Tibial artery (tissue), 4 donors: Measurements from ENCODE around the gene PAX2.

Experiments
- DNase-seq, 2 donors: peaks; one replicate each; pipeline ENCODE4 v3.0.0-alpha.2; 2019
- H3K27ac ChIP-seq, 2 donors: fragments of 200-600 bp; sonication (generic) in 1 of 2; 1 replicate in 1 of 2; 2 replicates in 1 of 2; pipeline ENCODE4 v1.5.1; 2018 to 2019; ENCODE audit warnings: mild to moderate bottlenecking in 1 of 2
- H3K27me3 ChIP-seq, 2 donors: fragments of 200-600 bp; sonication (generic) in 1 of 2; one replicate each; pipeline versions ENCODE4 v1.5.1 to v1.6.0; 2016 to 2019
- H3K36me3 ChIP-seq, 3 donors: fragments of 200-600 bp; sonication (generic) in 2 of 3; one replicate each; pipeline ENCODE4 v1.5.1; 2016 to 2019; ENCODE audit warnings: mild to moderate bottlenecking in 2 of 3
- H3K4me1 ChIP-seq, 4 donors: fragments of 200-600 bp; sonication (generic) in 2 of 4; 1 replicate in 3 of 4; 2 replicates in 1 of 4; pipeline ENCODE4 v1.5.1; 2016 to 2019
- H3K4me3 ChIP-seq, 2 donors: fragments of 200-600 bp; sonication (generic) in 1 of 2; 1 replicate in 1 of 2; 2 replicates in 1 of 2; pipeline ENCODE4 v1.5.1; 2018 to 2019; ENCODE audit warnings: mild to moderate bottlenecking in 2 of 2
- H3K9me3 ChIP-seq, 3 donors: fragments of 200-600 bp; sonication (generic) in 1 of 3; one replicate each; pipeline ENCODE4 v1.5.1; 2016 to 2019
- intact Hi-C: fragments of 100-400 bp; cut with DNase I; formaldehyde crosslinking; loops from one replicate; pipeline ENCODE4 v1.15.0; 2023; ENCODE audit warnings: low total_unique reads
- TF ChIP-seq, protein P1 (sequence below), 2 experiments: fragments of 200-600 bp in 1 of 2; fragments of 450-650 bp in 1 of 2; IDR thresholded peaks; one replicate each; pipeline ENCODE4 v1.5.1; 2017 to 2019; ENCODE audit warnings: antibody characterized with exemption in 2 of 2, mild to moderate bottlenecking in 1 of 2, moderate library complexity in 1 of 2

The PAX2 gene

DNA sequence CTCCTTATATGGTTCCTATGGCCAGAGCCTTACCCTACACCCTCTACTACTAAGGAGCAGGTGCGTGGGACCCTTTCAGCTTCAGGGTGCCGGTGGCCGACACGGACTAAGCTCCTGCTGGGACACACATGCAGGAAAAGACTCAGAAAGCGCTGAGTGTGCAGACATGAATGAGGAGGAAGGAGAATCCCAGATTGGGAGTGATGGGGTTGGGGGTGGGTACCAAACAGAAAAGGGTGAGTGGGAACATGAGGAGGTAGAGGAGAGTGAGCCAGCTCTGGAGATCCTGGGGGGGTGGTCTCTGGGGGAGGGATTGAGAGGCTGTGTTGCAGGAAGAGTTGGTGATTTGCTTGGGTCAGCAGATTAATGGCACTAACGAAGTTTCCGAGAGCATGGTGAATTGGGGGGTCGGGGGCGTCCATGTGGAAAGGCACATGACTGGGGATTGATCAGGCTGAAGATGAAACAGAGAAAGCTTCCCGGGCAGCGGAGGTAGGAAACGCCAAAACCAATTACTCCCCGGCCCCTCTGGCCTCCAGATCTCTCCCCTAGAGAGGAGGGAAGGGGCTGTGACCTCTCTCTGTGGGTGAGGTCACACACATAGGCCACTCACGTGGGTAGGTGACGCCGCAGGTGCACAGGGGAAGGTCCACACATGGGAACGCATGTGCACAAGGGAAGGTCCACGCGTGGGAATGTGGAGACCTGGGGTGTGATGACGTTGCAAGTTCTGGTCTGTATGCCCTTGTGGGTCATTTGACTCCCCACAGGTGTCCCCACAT is 129.5 kb downstream of the PAX2 start:
- DNase-seq: no peak
- H3K27me3 ChIP-seq: peaks cover 0 to 72% of the 10 kb centered on the region in 2 donors
- H3K9me3 ChIP-seq: no peaks in the 10 kb centered on the region
- H3K4me3 ChIP-seq: no peak overlapping the region
- intact Hi-C loops: no loop called here
- TF ChIP-seq, protein P1, sequence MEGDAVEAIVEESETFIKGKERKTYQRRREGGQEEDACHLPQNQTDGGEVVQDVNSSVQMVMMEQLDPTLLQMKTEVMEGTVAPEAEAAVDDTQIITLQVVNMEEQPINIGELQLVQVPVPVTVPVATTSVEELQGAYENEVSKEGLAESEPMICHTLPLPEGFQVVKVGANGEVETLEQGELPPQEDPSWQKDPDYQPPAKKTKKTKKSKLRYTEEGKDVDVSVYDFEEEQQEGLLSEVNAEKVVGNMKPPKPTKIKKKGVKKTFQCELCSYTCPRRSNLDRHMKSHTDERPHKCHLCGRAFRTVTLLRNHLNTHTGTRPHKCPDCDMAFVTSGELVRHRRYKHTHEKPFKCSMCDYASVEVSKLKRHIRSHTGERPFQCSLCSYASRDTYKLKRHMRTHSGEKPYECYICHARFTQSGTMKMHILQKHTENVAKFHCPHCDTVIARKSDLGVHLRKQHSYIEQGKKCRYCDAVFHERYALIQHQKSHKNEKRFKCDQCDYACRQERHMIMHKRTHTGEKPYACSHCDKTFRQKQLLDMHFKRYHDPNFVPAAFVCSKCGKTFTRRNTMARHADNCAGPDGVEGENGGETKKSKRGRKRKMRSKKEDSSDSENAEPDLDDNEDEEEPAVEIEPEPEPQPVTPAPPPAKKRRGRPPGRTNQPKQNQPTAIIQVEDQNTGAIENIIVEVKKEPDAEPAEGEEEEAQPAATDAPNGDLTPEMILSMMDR (IDR thresholded peaks at IDR 0.05): no peak
- H3K4me1 ChIP-seq: no peaks in the 10 kb centered on the region
- H3K36me3 ChIP-seq: no peaks in the 10 kb centered on the region
- no peak overlapping the region for H3K27ac ChIP-seq

DNA sequence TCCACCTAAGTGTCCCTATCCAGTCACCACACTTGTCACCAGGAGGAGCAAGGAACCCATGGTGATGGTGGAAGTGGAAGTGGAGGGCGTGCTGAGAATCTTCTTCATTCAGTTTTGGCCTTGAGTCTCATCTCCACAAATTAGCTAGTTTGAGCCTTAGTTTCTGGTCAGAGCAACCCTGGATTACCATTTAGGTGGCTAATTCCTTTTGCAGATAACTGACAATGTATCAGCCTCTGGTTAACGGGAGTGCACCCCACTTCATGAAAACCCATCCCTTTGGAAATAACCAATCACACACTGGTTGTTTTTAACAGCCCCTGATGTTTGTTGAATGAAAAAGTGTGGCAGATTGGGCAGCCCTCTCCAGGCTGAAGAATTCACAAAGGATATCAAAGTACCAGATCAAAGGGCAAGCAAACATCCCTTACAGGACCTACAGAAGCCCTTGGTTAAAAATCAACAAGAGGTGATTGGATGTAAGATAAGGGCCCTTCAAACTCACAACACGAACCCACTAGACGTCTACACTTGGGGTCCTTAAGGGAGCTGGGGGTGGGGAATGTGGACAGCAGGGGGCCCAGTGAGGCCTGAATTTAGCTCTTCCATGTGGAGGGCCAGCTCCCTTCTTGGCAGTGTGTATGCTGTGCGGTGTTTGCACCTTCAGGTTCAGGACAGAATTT is 130.2 kb downstream of the PAX2 start:
- Histone ChIP-seq H3K4me1 (no peaks in the 10 kb centered on the region), H3K4me3 (no peak overlapping the region), H3K27me3 (peaks cover 0 to 75% of the 10 kb centered on the region in 2 donors), H3K36me3 (no peaks in the 10 kb centered on the region), H3K9me3 (no peaks in the 10 kb centered on the region), H3K27ac (no peak overlapping the region)
- DNase-seq: no peak
- TF ChIP-seq, protein P1 (IDR thresholded peaks at IDR 0.05): no peak
- intact Hi-C loops: no loop called here

DNA sequence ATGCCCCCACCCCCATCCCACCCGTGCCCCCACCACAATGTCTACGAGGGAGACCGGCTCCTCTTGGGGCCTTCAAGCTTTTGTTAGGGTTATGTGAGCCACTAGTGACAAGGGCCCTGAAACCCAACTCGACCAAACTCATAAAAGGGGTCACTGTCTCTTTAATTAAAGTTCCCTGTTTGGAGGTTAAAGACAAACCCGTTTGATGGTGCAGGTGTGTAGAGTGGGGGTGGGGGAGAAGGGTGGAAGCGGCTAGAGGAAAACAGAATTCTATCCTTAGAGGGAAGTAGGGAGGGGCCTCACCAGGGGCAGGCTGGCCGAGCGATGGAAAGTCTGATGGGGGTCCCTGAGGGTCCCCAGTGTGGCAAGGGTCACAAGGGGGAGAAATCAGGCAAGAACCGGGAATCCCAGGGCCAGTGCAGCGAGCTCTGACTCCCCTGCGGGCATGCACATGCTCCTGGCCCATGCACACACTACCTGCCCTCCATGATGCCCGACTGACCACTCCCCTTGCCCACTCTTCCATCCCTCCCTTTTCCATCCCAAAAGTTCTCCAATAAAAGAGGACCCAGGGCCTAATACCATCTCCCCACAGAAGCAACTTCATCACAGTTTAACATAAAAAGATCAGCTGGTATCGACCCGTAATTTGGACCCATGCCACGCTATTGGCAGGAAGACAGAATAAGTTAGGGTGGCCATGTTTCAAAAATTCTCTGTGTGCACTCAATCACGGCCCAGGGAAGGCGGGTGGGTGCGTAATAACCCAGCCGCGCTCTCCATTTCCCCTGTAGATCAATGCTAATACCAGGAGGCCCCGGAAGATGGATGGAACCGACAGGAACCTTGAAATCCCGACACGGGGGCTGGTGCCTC is 131.4 kb downstream of the PAX2 start:
- H3K36me3 ChIP-seq: no peaks in the 10 kb centered on the region
- H3K27ac ChIP-seq: no peak overlapping the region
- TF ChIP-seq, protein P1 (IDR thresholded peaks at IDR 0.05): no peak
- H3K9me3 ChIP-seq: no peaks in the 10 kb centered on the region
- intact Hi-C loops: no loop called here
- no peak overlapping the region for H3K4me3 ChIP-seq
- H3K4me1 ChIP-seq: peaks cover 0 to 1% (median 0%) of the 10 kb centered on the region in 4 donors
- peaks cover 0 to 74% of the 10 kb centered on the region in 2 donors for H3K27me3 ChIP-seq
- no peak for DNase-seq

DNA sequence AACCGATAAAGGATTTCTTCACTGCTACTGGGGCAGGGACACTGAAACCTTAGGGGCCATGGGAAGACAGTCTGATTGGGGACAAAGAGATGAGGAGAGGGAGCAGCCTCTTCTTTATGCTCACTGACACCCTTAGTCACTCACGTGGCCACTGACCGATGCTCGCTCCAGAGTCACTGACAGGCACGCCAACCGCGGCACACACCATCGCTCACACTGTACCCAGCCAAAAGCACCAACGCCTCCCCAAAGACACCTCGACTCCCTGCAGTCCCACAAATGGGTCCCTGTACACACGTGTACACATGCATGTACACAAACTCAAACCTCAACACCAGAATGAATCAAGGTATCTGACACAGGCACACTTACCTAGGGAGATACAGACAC is 132.1 kb downstream of the PAX2 start:
- no peaks in the 10 kb centered on the region for H3K9me3 ChIP-seq
- no peak for DNase-seq
- TF ChIP-seq, protein P1 (IDR thresholded peaks at IDR 0.05): no peak
- peaks cover 0 to 74% of the 10 kb centered on the region in 2 donors for H3K27me3 ChIP-seq
- no peaks in the 10 kb centered on the region for H3K36me3 ChIP-seq
- no peak overlapping the region for H3K4me3 ChIP-seq
- H3K27ac ChIP-seq: no peak overlapping the region
- intact Hi-C loops: no loop called here
- H3K4me1 ChIP-seq: peaks cover 0 to 8% (median 3%) of the 10 kb centered on the region in 4 donors

DNA sequence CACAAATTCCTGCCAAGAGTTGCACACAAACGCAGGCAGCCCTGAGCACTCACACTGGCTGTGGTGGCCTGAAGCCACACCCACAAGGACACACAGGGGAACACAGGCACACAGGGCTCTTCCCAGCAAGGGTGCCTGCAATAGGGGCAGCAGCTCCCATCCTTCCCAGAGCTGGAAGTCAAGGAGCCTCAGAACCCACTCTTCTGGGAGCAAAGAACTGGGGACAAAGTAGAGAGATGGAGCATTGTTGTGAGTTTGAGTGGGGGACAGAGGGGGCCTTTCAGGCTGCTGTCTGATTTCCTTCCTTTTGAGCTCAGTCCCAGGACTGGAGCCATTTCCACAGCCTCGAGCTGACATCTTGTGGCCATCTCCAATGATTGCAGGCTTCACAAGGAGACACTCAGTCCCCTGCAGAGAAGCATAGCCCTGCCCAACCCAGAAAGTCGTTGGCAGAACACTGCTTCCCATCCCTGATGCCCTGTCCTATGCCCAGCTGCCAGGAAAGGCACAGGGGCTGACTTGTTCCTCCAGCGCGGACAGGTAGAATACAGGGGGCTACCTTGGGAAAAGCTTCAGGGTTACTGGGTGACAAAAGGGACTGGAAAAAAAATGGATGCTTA is 133.0 kb downstream of the PAX2 start:
- TF ChIP-seq, protein P1 (IDR thresholded peaks at IDR 0.05): peak in 1 of 2 experiments; percentile 31
- no peaks in the 10 kb centered on the region for H3K36me3 ChIP-seq
- no peaks in the 10 kb centered on the region for H3K9me3 ChIP-seq
- intact Hi-C loops: no loop called here
- H3K27me3 ChIP-seq: peaks cover 0 to 70% of the 10 kb centered on the region in 2 donors
- H3K4me1 ChIP-seq: peaks cover 0 to 15% (median 8%) of the 10 kb centered on the region in 4 donors
- no peak overlapping the region for H3K4me3 ChIP-seq
- H3K27ac ChIP-seq: no peak overlapping the region
- DNase-seq: no peak
